Keratinocyte (primary cell): Measurements from ENCODE around the gene IL4R. TPM values are rescaled to one million over a fixed set of nuclear protein-coding genes. Genes with fewer than 3 reads are reported as not detected.

Experiments used
- DNase-seq: peaks from one replicate; pipeline ENCODE4 v3.0.0-alpha.2; 2011; ENCODE audit warnings: low read depth, missing footprints, low spot score
- FAIRE-seq: peaks from 2 replicates; lab custom pipeline; 2011; peaks lifted over from hg19 to GRCh38; lab: Jason Lieb, UNC
- H2AFZ ChIP-seq: 2 replicates; pipeline ENCODE4 v1.6.0; 2012; ENCODE audit warnings: low read length, control low read depth, inconsistent platforms; ENCODE audit not compliant: control insufficient read depth
- H3K27ac ChIP-seq: 2 replicates; pipeline ENCODE4 v1.5.1; 2011; ENCODE audit warnings: low read length; ENCODE audit not compliant: control insufficient read depth, insufficient read depth
- H3K27me3 ChIP-seq: 3 replicates; pipeline ENCODE4 v1.6.0; 2011; ENCODE audit warnings: low read length; ENCODE audit not compliant: control insufficient read depth, insufficient read depth; ENCODE audit errors: extremely low read depth
- H3K36me3 ChIP-seq, 2 experiments: 2 replicates in 1 of 2; 3 replicates in 1 of 2; pipeline ENCODE4 v1.5.1; 2011; ENCODE audit warnings: low read length in 2 of 2, mild to moderate bottlenecking in 1 of 2; ENCODE audit not compliant: control insufficient read depth in 2 of 2, insufficient read depth in 2 of 2; ENCODE audit errors: extremely low read depth in 1 of 2
- H3K4me1 ChIP-seq: 3 replicates; pipeline ENCODE4 v1.5.1; 2011; ENCODE audit warnings: low read length; ENCODE audit not compliant: control insufficient read depth, insufficient read depth; ENCODE audit errors: extremely low read depth
- H3K4me2 ChIP-seq: 3 replicates; pipeline ENCODE4 v1.6.0; 2011; ENCODE audit warnings: low read depth, low read length; ENCODE audit not compliant: control insufficient read depth, insufficient read depth; ENCODE audit errors: extremely low read depth
- H3K4me3 ChIP-seq, 3 experiments: fragments of 200-600 bp in 1 of 3; sonication (generic) in 1 of 3; 2 replicates in 2 of 3; 3 replicates in 1 of 3; pipeline ENCODE4 v1.5.1; 2011 to 2016; ENCODE audit warnings: low read length in 3 of 3, mild to moderate bottlenecking in 3 of 3, control low read depth in 2 of 3, inconsistent platforms in 1 of 3, low read depth in 1 of 3, mixed read lengths in 1 of 3, mixed run types in 1 of 3, moderate library complexity in 1 of 3; ENCODE audit not compliant: control insufficient read depth in 2 of 3, insufficient read depth in 2 of 3; ENCODE audit errors: extremely low read depth in 1 of 3
- H3K79me2 ChIP-seq: 2 replicates; pipeline ENCODE4 v1.6.0; 2012; ENCODE audit warnings: low read length; ENCODE audit not compliant: control insufficient read depth, insufficient read depth
- H3K9ac ChIP-seq: 3 replicates; pipeline ENCODE4 v1.6.0; 2011; ENCODE audit warnings: low read length; ENCODE audit not compliant: control insufficient read depth, insufficient read depth; ENCODE audit errors: extremely low read depth
- H3K9me1 ChIP-seq: 3 replicates; pipeline ENCODE4 v1.6.0; 2011; ENCODE audit warnings: low read length; ENCODE audit not compliant: control insufficient read depth, insufficient read depth; ENCODE audit errors: extremely low read depth
- H3K9me3 ChIP-seq: 2 replicates; pipeline ENCODE4 v1.5.1; 2012; ENCODE audit warnings: low read depth, low read length; ENCODE audit not compliant: control insufficient read depth
- H4K20me1 ChIP-seq: 3 replicates; pipeline ENCODE4 v1.6.0; 2011; ENCODE audit warnings: low read length; ENCODE audit not compliant: control insufficient read depth, insufficient read depth; ENCODE audit errors: extremely low read depth
- EZH2 ChIP-seq: IDR thresholded peaks from one replicate; pipeline ENCODE4 v1.6.1; 2012; ENCODE audit warnings: inconsistent platforms, mild to moderate bottlenecking, low read length, moderate library complexity
- dilution Hi-C: fragments of 300-500 bp; cut with MboI; formaldehyde crosslinking; loops from one replicate; pipeline ENCODE4 v1.7.0; 2020; ENCODE audit warnings: low sequenced_read_pairs; ENCODE audit not compliant: extremely low pct_ligation_motif_present
- polyA plus RNA-seq, 5 experiments: library from polyadenylated mRNA; depleted of rRNA in 3 of 5; stranded (reverse) in 3 of 5; stranded (forward) in 1 of 5; unstranded in 1 of 5; fragments of >200 nt; gene quantifications; 1 replicate in 1 of 5; 2 replicates in 3 of 5; 3 replicates in 1 of 5; pipeline versions ENCODE4 v1.2.1 to v1.2.3, GENCODE V29; 2011 to 2012; ENCODE audit warnings: missing spikeins in 2 of 5, low read depth in 1 of 5, low replicate concordance in 1 of 5
- TF ChIP-seq, protein P1 (sequence below), 3 experiments: IDR thresholded peaks in 1 of 3; conservative IDR thresholded peaks in 1 of 3; optimal IDR thresholded peaks in 1 of 3; 2 replicates in 2 of 3; 3 replicates in 1 of 3; pipeline versions ENCODE3 to v1.5.1; 2011; ENCODE audit warnings: low read length in 3 of 3, mild to moderate bottlenecking in 3 of 3, moderate library complexity in 2 of 3, control low read depth in 1 of 3, inconsistent platforms in 1 of 3; ENCODE audit not compliant: insufficient read depth in 2 of 3; ENCODE audit errors: extremely low read depth in 1 of 3

Gene IL4R
- polyA plus RNA-seq, 1 donor (not counting 4 experiments of a cell fraction or from before 2014, with no cell fraction given): 60.5 TPM

DNA sequence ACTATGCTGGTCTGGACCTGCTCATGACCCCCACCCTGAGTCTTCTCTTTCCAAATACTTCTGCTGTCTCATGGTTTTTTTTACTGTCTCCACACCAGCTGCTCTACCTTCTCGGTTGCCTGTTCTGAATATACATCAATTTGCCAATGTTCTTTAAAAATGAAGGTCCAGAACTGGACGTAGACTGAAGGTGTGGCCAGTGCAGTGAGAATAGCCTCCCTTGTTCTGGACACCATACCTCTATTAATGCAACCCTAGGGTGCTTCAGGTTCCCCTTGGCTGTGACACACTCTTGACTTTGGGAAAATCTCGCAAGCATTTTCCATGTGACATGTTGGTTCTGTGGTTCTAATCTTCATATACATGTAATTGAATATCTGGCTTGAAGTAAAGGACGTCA, 72.9 kb downstream of the IL4R start:
- no peak overlapping the region for H3K4me2 ChIP-seq
- H3K9ac ChIP-seq: no peak overlapping the region
- no peak overlapping the region for H3K27ac ChIP-seq
- FAIRE-seq (no peak), DNase-seq (no peak)
- no peaks in the 10 kb centered on the region for H3K4me1 ChIP-seq
- no peaks in the 10 kb centered on the region for H3K9me1 ChIP-seq
- no peaks in the 10 kb centered on the region for H3K79me2 ChIP-seq
- H3K4me3 ChIP-seq: no peak overlapping the region
- H3K9me3 ChIP-seq: no peaks in the 10 kb centered on the region
- no peaks in the 10 kb centered on the region for H3K27me3 ChIP-seq
- no peaks in the 10 kb centered on the region for H3K36me3 ChIP-seq
- no peaks in the 10 kb centered on the region for H4K20me1 ChIP-seq
- H2AFZ ChIP-seq: no peak overlapping the region
- no peak for TF ChIP-seq EZH2
- TF ChIP-seq, protein P1, sequence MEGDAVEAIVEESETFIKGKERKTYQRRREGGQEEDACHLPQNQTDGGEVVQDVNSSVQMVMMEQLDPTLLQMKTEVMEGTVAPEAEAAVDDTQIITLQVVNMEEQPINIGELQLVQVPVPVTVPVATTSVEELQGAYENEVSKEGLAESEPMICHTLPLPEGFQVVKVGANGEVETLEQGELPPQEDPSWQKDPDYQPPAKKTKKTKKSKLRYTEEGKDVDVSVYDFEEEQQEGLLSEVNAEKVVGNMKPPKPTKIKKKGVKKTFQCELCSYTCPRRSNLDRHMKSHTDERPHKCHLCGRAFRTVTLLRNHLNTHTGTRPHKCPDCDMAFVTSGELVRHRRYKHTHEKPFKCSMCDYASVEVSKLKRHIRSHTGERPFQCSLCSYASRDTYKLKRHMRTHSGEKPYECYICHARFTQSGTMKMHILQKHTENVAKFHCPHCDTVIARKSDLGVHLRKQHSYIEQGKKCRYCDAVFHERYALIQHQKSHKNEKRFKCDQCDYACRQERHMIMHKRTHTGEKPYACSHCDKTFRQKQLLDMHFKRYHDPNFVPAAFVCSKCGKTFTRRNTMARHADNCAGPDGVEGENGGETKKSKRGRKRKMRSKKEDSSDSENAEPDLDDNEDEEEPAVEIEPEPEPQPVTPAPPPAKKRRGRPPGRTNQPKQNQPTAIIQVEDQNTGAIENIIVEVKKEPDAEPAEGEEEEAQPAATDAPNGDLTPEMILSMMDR (optimal IDR thresholded peaks at IDR 0.05 in 1 of 3, IDR thresholded peaks at IDR 0.05 in 1 of 3, conservative IDR thresholded peaks at IDR 0.05 in 1 of 3; ENCODE audit: extremely low read depth in 1 of 3, insufficient read depth in 2 of 3, low read length in 3 of 3): no peak
- dilution Hi-C loops: no loop called here

DNA sequence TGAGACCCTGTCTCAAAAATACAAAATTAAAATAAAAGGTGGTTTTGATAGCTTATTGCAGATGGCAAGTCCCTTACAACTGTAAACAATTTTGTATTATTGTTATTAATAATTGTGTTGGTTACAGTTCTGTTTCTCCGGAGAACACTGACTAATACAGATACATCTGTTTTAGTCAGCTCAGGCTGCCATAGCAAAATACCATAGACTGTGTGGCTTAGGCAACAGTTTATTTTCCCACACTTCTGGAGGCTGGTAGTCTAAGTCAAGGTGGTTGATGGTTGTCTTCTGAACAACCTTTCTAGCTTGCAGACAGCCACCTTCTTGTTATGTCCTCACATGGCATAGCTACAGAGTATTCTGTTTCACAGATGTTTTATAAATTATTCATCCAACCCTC, 74.0 kb downstream of the IL4R start:
- FAIRE-seq: no peak
- dilution Hi-C loops: no loop called here

More for the DNA sequence above, 74.0 kb downstream of the IL4R start:
- DNase-seq: no peak
- Histone ChIP-seq H2AFZ (no peak overlapping the region), H3K9me3 (no peaks in the 10 kb centered on the region), H3K27ac (no peak overlapping the region), H3K9ac (no peak overlapping the region), H3K4me1 (no peaks in the 10 kb centered on the region), H3K9me1 (no peaks in the 10 kb centered on the region), H3K4me2 (no peak overlapping the region), H3K27me3 (peaks cover 3% of the 10 kb centered on the region), H4K20me1 (no peaks in the 10 kb centered on the region), H3K4me3 (no peak overlapping the region), H3K79me2 (no peaks in the 10 kb centered on the region), H3K36me3 (no peaks in the 10 kb centered on the region)
- TF ChIP-seq, protein P1 (optimal IDR thresholded peaks at IDR 0.05 in 1 of 3, IDR thresholded peaks at IDR 0.05 in 1 of 3, conservative IDR thresholded peaks at IDR 0.05 in 1 of 3; ENCODE audit: extremely low read depth in 1 of 3, insufficient read depth in 2 of 3, low read length in 3 of 3): no peak
- TF ChIP-seq EZH2: no peak
